NCI-H82 (cell line): ENCODE results near the gene PRKAR1B.

Experiments
- DNase-seq: peaks from one replicate; lab custom pipeline; 2025; lab: John Stamatoyannopoulos, UW

The PRKAR1B gene

DNA sequence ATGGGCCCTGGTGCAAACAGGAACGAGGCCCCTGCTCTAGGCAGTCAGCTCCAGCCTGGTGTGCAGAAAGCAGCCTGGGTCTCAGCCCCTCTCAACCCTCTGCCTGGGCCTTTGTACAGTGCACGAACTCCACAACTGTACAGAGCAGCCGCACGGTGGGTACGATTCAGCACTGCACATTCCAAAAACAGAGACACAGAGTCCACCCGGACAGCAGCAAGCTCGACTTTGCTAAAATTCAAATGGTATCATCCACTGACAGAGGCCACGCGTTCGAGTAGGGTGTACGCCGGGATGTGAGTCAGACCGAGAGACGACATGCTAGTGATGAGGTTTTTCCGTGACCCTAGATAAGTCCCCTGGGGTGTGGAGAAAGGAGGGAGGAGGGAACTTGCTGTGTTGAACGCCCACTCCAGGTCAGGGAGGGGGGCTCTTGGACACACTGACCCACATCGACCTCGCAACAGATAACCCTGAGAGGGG, 141.8 kb downstream of the PRKAR1B start:
- no peak for DNase-seq

DNA sequence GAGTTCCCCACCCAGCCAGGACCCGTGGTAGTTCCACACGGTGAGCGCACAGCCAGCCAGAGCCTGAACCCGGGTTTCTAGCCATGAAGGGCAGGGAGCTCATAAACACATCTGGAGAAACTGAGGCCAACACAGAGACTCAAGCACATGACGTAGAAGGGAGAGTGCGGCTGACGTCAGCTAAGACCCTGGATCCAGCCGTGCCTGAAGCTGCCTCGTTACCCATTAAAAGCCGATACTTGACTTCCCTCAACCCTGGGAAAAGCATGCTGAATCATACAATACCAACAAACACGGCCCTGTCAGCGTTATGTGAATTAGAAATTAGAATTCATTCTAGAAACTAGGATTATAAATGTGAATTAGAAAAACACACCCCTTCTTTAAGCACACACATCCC, 142.3 kb downstream of the PRKAR1B start:
- no peak for DNase-seq

DNA sequence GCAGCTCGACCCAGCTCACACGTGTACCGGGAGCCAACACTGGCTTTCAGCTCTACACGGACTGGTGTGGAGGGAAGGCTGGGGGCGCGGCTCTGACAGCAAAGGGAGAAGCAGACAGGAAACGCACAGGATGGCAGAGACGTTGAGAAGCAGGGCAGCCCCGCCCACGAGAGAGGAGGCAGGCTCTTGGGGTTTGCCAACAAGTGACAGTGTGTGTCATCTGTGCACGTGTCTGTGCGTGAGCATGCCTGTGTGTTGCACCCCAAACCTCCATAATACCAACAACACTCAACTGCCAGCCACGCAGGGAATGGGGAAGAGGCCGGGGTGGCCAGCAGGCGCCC, 143.0 kb downstream of the PRKAR1B start:
- DNase-seq: no peak

DNA sequence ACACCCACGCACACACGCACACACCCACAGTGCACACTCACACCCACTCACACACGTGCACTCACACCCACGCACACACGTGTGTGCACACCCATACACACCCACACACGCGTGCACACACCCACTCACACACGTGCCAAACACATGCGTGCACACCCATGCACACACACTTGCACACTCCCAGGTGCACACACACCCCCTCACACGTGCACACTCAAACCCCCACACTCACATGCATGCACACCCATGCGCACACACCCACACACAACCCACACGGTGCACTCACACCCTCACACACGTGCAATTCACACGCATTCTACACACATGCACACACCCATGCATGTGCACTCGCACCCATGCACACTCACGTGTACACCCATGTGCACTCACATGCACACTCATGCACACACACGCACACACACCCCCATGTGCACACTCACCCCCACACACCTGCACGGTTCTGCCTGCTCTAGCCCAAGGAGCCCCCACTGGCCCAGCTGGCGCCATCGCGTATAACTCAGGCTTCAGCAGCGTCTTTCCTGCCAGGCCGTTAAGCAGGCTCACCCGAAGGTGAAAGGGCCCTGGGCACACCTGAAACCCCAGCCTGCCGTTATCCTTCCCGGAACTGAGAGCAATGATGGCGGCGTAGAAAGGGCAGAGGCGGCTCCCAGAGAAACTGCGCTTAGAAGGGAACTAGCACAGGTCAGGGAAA, 143.5 kb downstream of the PRKAR1B start:
- DNase-seq: no peak

DNA sequence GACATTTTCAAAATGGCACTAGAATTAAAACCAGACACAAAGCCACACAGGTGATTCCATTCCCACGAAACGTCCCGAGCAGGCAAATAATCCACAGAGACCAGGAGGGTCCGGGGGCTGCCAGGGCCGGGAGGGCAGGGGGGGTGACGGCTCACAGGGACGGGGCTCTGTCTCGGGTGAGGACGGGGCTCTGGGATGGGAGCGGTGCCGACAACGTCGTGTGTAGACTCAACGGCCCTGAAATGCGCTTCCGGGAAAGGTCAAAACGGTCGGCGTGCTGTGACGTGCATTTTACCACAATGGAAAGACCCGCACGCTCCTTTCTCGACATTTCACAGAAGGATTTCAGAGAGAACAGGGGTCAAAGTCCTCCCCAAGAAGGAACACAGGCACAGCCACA, 144.2 kb downstream of the PRKAR1B start:
- DNase-seq: no peak

DNA sequence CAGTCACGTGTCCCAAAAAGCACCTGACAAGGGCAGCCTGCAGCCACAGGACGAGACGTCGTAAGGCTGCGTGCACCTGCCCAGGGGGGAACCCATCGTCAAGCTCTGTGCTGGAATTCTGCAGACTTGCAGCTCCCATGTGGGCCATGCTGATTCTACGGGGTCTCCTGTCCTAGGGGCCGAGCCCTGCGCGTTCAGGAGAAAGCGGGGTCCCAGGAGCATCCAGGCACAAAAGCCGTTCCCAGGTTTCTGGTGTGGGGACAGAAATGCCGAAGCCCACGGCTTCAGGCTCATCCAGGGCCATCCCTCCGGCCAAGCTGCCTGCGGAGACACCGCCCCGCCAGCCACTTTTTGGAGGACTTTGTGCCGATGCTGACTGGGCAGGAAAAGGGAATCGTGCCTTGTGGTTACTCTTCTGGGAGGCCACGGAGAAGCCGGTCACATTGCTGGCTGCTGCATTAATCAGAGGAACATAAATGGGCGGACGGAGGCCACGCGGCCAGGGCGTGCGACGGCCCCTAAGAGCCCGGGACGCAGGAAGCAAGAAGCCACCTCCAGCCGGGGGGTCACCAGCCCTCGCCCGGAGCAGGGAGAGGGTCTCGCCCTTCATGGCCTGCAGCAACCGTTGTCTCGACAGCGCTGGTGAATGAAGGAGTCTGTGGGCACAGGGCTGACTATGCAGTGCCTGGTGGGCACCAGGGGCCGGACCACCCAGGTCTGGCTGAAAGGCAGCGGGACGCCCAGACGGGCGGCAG, 144.8 kb downstream of the PRKAR1B start:
- DNase-seq: no peak

DNA sequence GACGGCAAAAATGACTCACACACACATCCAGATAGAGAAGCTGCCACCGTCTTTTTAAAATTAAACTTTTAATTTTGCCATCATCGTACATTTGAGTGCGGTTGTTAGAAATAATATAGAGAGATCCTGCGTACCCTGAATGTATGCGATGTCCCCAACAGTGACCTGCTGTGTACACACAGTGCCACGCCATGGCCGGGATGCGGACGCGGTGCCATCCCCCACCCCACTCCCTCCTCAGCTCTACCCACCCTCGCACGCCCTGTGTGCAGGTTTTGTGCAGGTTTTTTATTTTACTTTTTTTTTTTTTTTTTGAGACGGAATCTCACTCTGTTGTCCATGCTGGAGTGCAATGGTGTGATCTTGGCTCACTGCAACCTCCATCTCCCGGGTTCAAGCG, 148.7 kb downstream of the PRKAR1B start:
- no peak for DNase-seq

DNA sequence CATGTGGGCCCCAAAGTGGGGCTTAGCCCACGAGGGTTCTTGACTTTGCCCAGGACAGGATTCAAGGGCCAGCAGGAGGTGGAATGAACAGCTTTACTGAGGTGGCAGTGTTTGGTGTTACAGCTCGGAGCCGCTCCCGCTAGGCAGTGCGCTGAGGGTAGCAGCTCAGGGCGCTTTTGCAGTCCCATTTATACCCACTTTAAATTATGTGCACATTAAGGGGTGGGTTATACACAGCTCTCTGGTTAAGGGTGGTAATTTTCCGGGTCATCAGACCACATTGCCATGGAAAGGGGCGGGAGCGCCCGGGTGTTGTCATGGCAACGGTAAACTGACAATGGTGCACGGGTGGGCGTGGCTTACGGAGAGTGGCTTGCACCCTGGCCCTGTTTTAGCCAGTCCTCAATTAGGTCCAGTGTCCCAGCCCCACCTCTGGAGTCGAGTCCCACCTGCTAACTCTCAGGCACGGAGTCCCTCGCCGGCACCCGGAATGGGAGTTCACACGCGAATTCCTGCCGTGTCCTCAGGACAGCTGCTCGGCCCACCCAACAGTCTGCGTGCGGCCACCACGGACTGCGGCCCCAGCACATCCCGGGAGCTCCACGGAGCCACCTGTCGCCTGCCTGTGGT, 149.2 kb downstream of the PRKAR1B start:
- no peak for DNase-seq

DNA sequence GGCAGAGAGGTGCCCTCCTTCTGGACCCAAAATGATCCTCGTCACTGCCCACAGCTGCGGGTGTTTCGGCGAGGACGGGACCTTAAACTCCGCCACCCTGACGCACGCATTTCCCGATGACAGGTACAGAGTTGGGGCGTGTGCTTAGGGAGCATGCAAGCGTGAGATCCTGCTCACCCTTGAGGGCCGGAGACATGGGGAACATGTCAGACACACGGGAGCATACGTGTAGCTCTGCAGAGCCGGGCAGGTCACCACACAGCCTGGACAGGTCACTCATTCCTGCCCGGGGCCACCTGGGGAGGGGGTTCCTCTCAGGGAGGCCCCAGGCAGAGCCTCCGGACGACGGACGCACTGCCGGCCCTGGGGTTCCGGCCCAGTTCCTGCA, 149.8 kb downstream of the PRKAR1B start:
- DNase-seq: no peak

DNA sequence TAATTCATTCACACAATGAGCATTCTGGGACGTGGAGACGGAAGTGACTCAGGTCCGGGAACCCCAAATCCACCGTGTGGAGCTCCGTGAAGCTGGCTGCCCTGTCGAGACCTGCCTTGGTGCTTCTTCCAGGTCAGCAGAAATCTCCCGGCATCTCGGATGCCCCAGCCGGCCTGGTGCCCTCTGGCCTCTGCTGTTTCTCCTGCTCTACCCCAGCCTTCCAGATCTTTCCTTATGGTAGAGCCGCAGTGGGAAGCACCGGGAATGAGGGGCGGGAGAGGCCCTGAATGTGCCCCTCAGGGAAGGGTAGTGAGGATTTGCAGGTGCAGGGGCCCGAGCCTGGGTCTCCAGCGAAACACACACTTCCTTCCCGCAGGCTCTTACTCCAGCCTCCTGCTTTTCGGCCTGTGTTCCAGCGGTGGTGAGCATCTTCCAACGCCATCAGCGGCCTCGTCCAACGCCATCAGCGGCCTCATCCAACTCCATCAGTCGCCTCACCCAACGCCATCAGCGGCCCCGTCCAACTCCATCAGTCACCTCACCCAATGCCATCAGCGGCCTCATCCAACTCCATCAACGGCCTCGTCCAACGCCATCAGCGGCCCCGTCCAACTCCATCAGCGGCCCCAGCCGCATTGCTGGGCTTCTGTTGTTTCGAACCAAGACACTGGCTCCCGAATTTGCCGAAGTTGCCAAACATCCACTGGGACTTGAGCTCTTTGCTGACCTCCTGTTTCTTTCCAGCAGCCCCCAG, 150.4 kb downstream of the PRKAR1B start:
- no peak for DNase-seq

DNA sequence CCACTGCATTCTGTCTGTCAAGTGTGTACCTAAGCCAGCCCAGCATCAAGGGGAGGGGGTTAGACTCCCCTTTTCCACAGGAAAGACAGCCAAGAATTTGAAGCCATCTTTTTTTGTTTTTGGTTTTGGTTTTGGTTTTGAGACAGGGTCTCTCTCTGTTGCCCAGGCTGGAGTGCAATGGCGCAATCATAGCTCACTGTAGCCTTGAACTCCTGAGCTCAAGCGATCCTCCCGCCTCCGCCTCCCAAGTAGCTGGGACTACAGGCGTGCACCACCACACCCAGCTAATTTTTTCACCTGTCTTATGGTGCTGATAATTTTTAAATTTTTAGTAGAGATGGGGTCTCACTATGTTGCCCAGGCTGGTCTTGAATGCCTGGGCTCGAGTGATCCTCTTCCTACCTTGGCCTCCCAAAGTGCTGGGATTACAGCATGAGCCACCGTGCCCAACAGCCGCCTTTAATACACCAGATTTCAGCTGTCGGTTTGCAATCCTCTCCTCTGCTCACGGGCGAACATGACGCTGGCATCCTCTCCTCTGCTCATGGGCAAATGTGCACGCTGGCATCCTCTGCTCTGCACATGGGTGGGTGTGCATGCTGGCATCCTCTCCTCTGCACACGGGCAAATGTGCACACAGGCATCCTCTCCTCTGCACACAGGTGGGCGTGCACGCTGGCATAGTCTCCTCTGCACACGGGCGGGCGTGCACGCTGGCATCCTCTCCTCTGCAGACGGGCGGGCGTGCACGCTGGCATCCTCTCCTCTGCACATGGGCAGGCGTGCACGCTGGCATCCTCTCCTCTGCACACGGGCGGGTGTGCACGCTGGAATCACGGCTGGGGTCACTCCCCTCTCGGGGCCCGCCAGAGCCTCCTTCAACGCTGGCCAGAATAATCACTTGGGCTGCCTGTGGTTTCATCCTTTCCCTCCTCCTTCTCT, 151.4 kb downstream of the PRKAR1B start:
- DNase-seq: no peak

DNA sequence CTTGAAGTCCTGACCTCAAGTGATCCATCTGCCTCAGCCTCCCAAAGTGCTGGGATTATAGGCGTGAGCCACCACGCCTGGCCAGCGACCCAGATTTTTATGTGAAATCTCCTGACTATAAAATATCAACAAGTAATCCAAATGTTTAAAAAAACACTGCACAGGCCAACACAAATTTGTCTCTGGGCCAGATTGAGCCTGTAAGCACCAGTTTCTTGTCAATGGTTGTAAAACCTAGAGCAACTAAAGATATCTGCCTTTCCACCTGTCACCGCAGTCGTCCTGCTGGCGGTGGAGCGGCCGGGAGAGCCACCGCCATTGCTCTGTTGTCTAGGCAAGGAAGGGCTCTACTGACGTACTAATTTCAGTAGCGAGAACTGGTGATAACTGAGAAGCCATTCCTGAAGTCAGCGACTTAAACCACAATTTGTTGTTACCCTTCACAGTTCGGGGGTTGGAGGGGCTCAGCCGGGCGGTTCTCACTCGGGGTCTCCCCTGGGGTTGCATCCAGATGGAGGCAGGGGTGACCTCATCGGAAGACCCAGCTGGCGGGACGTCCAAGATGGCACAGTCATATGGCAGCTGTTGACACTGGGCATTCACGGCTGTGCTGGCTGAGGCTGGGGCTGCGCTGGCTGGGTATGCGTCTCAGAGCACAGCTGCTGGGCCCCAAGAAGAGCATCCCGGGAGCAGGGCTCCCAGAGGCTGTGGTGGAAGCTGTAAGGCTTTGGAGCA, 152.3 kb downstream of the PRKAR1B start:
- DNase-seq: no peak

DNA sequence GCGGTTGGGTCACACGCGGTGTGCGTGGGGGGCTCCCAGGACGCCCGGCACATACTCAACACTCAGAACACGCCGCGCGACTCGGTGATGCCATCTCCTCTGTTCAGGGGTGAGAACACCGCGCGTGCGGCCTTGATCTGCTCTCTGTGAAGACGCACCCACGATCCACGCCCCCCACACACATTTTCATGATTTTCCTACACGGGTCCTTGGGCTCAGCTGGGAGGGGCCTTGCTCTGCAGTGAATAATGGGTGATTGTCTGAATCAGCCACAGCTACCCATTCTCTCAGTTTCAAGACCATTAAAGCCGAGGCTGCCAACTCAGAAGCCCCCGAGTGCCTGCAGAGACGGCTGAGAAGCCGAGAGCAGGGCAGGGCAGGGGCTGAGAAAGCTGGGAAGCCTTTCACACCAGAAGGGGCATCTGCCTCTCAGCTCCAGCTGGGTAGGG, 153.1 kb downstream of the PRKAR1B start:
- DNase-seq: no peak

DNA sequence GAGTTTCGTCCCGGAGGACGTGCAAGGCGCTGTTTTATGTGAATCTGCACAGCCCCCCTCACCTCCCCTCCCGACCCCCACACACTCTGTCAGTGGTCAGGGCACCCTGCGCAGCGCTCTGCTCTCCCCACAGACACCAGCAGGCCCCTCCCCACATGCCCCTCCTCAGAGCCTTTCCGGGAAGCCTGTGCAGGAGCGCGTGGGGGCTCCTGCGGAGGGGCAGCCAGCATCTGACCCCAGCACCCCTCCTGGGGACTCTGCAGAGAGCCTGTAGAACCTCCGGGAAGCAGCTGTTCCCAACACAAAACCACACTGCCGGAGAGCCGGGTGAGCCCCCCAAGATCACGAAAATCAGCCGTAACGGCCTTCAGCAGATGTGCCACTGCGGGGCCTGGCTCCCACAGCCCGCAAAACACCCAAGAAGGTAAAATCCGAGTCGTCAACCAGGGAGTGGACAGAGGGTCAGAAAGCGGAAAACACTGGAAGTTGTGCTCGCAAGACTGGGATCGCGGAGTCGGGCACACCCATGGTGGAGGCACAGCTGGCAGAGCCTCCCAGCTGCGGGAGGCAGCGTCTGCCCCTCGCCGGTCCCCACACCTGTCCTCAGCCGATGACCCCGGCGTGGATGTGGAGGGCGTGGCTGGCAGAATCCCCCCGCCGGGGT, 153.7 kb downstream of the PRKAR1B start:
- no peak for DNase-seq

DNA sequence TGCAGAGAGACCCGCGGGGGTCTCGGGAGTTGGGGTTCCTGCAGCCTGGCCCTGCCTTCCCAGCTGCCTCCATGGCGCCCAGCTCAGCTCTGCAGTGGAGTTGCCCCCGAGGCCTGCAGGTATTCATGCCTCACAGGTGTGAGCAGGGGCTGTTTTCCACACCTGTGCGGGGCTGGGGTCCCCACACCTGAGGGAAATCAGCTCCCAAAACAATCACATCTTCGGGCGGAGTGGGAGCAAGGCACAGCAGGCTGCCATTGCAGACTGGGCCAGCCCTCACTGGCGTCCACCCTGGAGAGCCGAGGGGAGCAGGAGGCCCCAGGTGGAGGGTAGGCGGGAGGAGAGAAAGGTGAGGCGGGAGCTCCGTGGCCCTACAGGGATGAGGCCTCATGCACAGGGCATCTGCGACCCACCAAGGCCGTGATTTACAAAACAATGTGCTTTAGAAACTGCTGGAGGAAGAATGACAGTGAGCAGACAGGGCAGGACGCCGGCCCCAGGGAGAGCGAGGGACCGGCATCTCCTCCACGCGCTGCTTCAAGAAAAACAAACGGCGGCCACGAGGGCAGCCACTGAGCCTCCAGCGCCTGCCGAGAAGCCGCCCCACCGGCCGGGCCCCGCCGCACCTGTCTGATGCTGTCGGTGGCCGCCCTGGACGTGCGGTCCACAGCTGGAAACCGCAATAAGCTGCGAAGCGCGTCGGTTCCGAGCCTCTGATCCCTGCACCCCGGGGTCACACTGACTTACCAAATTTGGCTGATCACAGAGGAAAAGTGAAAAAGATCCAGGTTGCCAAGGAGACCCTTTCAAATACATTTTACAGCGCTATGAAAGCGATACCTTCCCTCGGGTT, 154.4 kb downstream of the PRKAR1B start:
- DNase-seq: no peak

DNA sequence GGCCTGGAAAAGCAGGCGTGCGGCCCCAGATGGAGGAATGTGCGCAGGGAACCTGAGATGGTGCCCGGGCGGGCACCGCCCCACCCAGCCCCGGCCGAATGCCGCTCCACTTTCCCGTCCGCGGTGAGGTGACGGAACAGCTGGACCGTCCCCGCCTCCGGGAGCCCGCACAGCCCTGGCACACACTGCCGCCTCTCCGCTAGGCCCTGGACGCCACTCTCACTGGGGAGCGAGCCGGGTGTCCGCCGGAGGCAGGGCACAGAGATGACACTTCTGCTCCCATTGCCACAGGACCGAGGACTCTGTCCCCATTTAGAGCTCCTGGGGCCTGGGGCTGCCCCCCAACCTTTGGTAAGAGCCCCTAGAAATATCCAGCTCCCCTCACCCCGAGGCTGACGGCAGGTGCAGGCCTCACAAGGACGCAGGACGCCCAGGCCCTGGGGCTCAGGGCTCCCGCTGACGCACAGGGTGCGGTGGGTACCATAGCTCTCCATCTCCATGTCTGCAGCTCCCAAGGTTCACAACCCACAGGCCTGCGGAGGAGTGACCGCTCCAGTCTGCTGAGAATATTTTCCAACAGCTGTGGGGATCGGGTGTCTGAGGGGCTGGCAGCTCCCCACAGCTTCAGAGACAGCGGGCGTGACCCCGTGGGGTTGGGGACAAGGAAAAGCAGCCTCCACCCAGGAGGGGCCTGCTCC, 155.2 kb downstream of the PRKAR1B start:
- DNase-seq: no peak

DNA sequence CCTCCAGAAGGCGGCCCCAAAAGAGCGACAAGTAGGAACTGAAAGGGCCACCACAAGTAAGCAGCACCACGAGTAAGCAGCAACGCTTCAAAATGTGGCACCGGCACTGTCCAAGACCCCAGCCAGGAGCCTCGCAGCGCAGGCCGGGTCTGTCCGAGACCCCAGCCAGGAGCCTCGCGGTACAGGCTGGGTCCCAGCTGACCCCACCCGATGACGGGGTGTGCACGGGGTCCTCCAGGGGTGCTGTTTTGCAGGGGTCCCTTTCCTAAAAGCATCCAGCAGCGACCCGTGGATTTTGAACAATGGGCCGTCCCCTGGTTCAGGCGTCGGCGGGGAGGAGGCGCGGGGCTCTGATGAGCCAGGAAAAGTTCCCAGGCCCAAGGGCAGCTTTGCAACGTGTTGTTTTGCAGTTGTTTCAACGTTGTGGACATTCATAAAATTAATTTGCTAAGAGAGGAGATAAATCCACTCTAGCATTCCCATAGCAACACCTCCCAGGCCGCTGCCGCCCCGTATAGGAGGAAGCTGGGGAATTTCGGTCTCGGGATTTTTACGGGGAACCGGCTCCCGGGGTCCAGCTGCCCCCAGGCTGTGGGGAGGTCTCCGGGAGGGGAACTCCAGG, 155.9 kb downstream of the PRKAR1B start:
- no peak for DNase-seq

DNA sequence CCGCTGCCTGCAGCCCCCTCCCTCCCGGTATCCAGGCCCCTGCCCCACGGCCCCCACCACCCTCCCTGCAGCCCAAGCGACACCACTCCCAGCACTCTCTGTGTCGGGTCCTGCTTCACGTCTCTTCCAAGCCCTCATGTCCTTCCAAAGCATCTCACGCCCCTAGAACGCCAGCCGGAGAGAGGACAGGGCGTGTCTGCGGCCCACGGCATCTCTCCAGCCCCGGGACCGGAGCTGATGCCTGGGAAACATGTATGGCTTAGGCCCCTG, 156.3 kb downstream of the PRKAR1B start:
- DNase-seq: no peak
